BJ (cell line): ENCODE measurements around the gene IL17RC. TPM values are rescaled to one million over a fixed set of nuclear protein-coding genes. Genes with fewer than 3 reads are reported as not detected.

Experiments used
- CTCF ChIA-PET: fragments of 350-600 bp; formaldehyde crosslinking; extraction: SDS; loops from one replicate; lab custom pipeline; 2021; ENCODE audit warnings: antibody characterized with exemption, inconsistent platforms; lab: Yijun Ruan, JAX
- POLR2A ChIA-PET: fragments of 300-600 bp; sonication (Branson Sonifier 250); formaldehyde crosslinking; extraction: SDS; loops from one replicate; lab custom pipeline; 2021; ENCODE audit warnings: antibody characterized with exemption; lab: Charles Lee
- DNase-seq: peaks from one replicate; pipeline ENCODE4 v3.0.0-alpha.2; 2011; ENCODE audit warnings: low read depth
- H3K27me3 ChIP-seq: 2 replicates; pipeline ENCODE4 v1.6.0; 2011; ENCODE audit warnings: low read length; ENCODE audit not compliant: control insufficient read depth, insufficient read depth
- H3K36me3 ChIP-seq: 2 replicates; pipeline ENCODE4 v1.5.1; 2011; ENCODE audit warnings: low read length; ENCODE audit not compliant: control insufficient read depth, insufficient read depth
- H3K4me3 ChIP-seq: 2 replicates; pipeline ENCODE4 v1.5.1; 2011; ENCODE audit warnings: low read depth, mild to moderate bottlenecking, control low read depth, low read length
- CTCF ChIP-seq: IDR thresholded peaks from 2 replicates; pipeline ENCODE4 v1.5.1; 2011; ENCODE audit warnings: low read depth, mild to moderate bottlenecking, control low read depth, inconsistent platforms, low read length, moderate library complexity; ENCODE audit not compliant: insufficient read depth
- polyA plus RNA-seq: library from polyadenylated mRNA; depleted of rRNA; stranded (reverse); fragments of >200 nt; gene quantifications from 2 replicates; pipeline ENCODE4 v1.2.3, GENCODE V29; 2011

Gene IL17RC
- polyA plus RNA-seq, 1 experiment = 28.1 TPM

DNA sequence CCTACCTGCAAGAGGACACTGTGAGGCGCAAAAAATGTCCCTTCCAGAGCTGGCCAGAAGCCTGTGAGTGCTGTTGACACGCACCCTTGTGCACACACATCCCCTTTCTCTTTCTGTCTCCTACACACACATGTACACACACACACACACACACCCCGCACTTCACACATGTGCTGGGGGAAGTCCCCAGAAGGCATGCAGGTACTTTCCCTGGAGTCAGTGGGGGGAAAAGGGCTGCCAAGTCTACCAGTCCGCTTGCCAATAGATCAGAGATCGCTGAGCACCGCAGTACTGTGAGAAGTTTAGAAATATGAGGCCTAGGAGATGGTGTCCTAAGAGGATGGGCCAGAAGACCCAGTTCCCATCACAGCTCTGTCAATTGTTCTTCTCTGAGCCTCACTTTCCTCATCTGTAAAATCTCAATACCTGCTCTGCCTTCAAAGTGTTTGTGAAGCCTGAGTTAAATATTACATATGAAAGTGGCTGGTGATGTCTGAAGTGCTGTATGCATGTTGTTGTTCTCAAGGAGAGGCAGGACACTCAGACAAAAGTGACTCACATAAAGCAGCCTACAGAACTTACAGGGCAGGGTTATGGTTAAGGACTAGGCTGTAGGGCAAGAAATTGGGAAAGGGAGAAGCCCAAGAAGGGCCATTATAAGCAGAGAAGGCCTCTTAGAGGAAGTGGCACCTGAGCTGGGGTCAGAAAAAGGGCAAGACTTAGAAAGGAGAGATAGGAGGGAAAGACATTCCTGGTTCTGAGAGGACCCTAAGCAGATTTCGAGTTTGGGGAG is 7.5 kb upstream of the IL17RC start:
- no peaks in the 10 kb centered on the region for H3K27me3 ChIP-seq
- DNase-seq = no peak
- POLR2A ChIA-PET = no interaction called here
- no peak for TF ChIP-seq CTCF
- peaks cover 3% of the 10 kb centered on the region; the same call in 1 of the 2 replicates for H3K36me3 ChIP-seq
- H3K4me3 ChIP-seq = no peak overlapping the region
- CTCF ChIA-PET = no interaction called here

DNA sequence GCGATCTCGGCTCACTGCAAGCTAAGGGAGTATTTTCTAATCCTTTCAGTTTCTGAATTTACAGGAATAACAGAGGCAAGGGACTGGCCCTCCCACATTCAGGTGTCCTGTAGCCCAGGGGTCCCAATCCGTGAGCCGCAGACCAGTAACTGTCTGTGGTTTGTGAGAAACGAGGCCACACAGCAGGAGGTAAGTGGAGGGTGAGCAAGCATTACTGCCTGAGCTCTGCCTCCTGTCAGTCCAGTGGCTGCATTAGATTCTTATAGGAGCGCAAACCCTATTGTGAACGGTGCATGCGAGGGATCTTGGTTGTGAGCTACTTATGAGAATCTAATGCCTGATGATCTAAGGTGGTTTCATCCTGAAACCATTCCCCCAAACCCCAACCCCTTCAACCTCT is 5.0 kb upstream of the IL17RC start:
- ChIA-PET POLR2A (interaction anchor here (0.7 kb wide), 1 partner anchor 1793 kb away, joined by 3 read pairs; no protein-coding TSS in a partner anchor), CTCF (interaction anchor here (1.4 kb wide), 1 partner anchor 9 kb away, joined by 9 read pairs; the partner anchor contains the start of gene IL17RE)
- peaks cover under 1% of the 10 kb centered on the region; the same call in 1 of the 2 replicates for H3K36me3 ChIP-seq
- no peak for TF ChIP-seq CTCF
- H3K4me3 ChIP-seq = no peak overlapping the region
- DNase-seq = no peak
- no peaks in the 10 kb centered on the region for H3K27me3 ChIP-seq

DNA sequence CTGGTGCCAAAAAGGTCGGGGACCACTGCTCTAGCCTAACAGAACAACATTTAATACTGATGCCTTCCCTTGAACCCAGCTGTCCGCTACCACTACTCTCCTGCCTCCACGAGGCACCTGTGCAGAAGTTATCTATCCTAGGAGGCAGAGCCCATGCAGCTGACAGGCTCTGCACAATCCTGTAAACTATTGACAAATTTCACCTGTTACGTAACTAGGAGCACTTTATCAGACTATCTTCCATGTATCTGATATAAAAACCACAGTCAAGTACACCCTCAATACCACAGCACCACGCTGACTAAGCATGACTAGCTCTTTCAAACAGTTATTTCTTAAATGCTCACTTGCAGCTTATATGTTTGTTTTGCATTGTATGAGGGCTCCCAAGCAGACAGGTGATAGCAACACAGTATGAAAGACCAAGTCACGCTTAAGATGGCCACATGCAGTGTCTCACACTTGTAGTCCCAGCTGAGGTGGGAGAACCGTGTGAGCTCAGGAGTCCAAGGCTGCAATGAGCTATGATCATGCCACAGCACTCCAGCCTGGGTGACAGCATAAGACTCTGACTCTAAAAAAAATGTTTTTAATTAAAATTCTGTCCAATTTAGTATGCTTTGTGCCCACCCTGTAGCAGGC is 4.5 kb upstream of the IL17RC start:
- no peak overlapping the region for H3K4me3 ChIP-seq
- CTCF ChIA-PET = interaction anchor here (1.2 to 1.4 kb wide), 3 partner anchors 10 to 28 kb away, joined by 4 to 9 read pairs (median 5); partner anchors contain the start of genes CRELD1 and IL17RE
- H3K27me3 ChIP-seq = no peaks in the 10 kb centered on the region
- H3K36me3 ChIP-seq = no peaks in the 10 kb centered on the region
- POLR2A ChIA-PET = interaction anchor here (0.7 kb wide), 1 partner anchor 1792 kb away, joined by 3 read pairs; no protein-coding TSS in a partner anchor
- no peak for TF ChIP-seq CTCF
- DNase-seq = no peak

DNA sequence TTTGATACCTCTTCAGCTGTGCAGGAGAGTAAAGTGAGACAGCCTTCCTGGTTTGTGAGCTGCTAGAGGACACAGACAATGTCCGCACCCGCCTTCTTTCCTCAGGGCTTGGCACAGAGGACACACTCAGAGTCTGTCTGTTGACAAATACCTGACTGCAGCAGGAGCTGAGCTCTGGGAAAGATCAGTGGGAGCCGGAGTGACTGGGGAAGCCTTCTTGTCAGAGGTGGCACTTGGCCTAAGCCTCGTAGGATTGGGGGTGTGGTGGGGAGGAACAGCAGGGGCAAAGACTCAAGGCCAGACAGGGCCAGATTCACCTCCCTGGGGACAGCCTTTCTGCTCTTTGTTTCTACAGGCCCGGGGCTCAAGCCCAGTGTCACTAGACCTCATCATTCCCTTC is 3.3 kb upstream of the IL17RC start:
- Histone ChIP-seq H3K4me3 (no peak overlapping the region), H3K36me3 (no peaks in the 10 kb centered on the region), H3K27me3 (no peaks in the 10 kb centered on the region)
- ChIA-PET CTCF (interaction anchor here (1.5 to 2.8 kb wide), 3 partner anchors 8 to 70 kb away, joined by 3 to 10 read pairs (median 4); partner anchors contain the start of gene RPUSD3), POLR2A (no interaction called here)
- no peak for DNase-seq
- no peak for TF ChIP-seq CTCF

GRCh38 chr3:9914011-9914410 is 2.9 kb upstream of the IL17RC start:
- no peak for DNase-seq
- TF ChIP-seq CTCF = no peak
- POLR2A ChIA-PET = no interaction called here
- CTCF ChIA-PET = interaction anchor here (0.6 to 2.8 kb wide), 5 partner anchors 8 to 1260 kb away, joined by 3 to 10 read pairs (median 3); partner anchors contain the start of genes IL17RE and RPUSD3
- H3K4me3 ChIP-seq = no peak overlapping the region
- no peaks in the 10 kb centered on the region for H3K36me3 ChIP-seq
- no peaks in the 10 kb centered on the region for H3K27me3 ChIP-seq
